NK-92 (cell line): ENCODE results near the gene EVI5.
A peak's percentile ranks its signal among the peaks of the same experiment; 100 is the strongest.

Experiments
- DNase-seq: peaks from one replicate; lab custom pipeline; 2025; ENCODE audit not compliant: unreplicated experiment; lab: John Stamatoyannopoulos, UW

Gene EVI5

GRCh38 chr1:92784639-92785500 is at the start of gene EVI5:
EVI5 (minus strand) TSS chr1:92785108; CDS start chr1:92736546, 48,562 bp downstream.
- no peak for DNase-seq

- no peak for DNase-seq
Measured at GRCh38 chr1:92834617-92835016, 49.7 kb upstream of the EVI5 start.

- DNase-seq = no peak
Measured at GRCh38 chr1:92833840-92834239, 48.9 kb upstream of the EVI5 start.

GRCh38 chr1:92832537-92833114 is 47.7 kb upstream of the EVI5 start:
- no peak for DNase-seq

- peak; percentile 71 for DNase-seq
Measured at GRCh38 chr1:92831762-92832536, 47.0 kb upstream of the EVI5 start, which contains the start of gene RPL5. RPL5 (plus strand) TSS chr1:92832040; CDS start chr1:92832115, 75 bp downstream.

GRCh38 chr1:92831368-92831761 is 46.5 kb upstream of the EVI5 start:
- no peak for DNase-seq

GRCh38 chr1:92826792-92827191 is 41.9 kb upstream of the EVI5 start:
- no peak for DNase-seq

GRCh38 chr1:92822879-92823278 is 38.0 kb upstream of the EVI5 start:
- DNase-seq = no peak

GRCh38 chr1:92820551-92820950 is 35.6 kb upstream of the EVI5 start:
- DNase-seq = no peak

- no peak for DNase-seq
Measured at GRCh38 chr1:92820024-92820423, 35.1 kb upstream of the EVI5 start.

- no peak for DNase-seq
Measured at GRCh38 chr1:92817986-92818764, 33.3 kb upstream of the EVI5 start.

- no peak for DNase-seq
Measured at GRCh38 chr1:92817137-92817697, 32.3 kb upstream of the EVI5 start.

- DNase-seq = no peak
Measured at GRCh38 chr1:92816732-92817131, 31.8 kb upstream of the EVI5 start.

- DNase-seq = no peak
Measured at GRCh38 chr1:92808381-92808780, 23.5 kb upstream of the EVI5 start.

GRCh38 chr1:92805216-92805615 is 20.3 kb upstream of the EVI5 start:
- DNase-seq = no peak

GRCh38 chr1:92804721-92805201 is 19.9 kb upstream of the EVI5 start:
- no peak for DNase-seq

- no peak for DNase-seq
Measured at GRCh38 chr1:92803140-92803887, 18.4 kb upstream of the EVI5 start.

- no peak for DNase-seq
Measured at GRCh38 chr1:92797961-92798360, 13.1 kb upstream of the EVI5 start.

- DNase-seq = no peak
Measured at GRCh38 chr1:92797297-92797696, 12.4 kb upstream of the EVI5 start.

GRCh38 chr1:92795166-92795565 is 10.3 kb upstream of the EVI5 start:
- no peak for DNase-seq
